ENCODE results near the gene CCM2. TPM values are rescaled to one million over a fixed set of nuclear protein-coding genes. Genes with fewer than 3 reads are reported as not detected.

Gene CCM2
- total and polyA plus RNA-seq, 2 of the 8 experiments (the other 6 are each of a cell fraction or from before 2014, with no cell fraction given), result 31.6 to 41.2 TPM

DNA sequence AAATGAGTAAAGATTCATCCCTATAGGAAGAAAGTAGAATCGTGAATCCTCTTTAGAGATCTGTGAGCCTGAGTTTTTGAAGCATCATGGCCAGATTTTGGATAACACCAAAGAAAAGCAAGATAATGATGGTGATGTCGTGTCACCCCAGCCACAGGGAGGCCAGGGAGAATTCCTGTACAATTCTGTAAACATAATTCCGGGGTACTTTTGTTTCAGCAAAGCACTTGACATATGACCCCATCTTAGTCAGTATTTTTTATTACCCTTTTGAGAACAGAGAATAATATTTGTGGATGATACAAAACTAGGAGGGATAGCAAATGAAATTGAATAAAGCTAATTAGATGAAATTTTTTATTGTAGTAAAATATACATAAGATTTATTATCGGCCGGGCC, 55.0 kb downstream of the CCM2 start:
- no peak overlapping the region for H2BK15ac ChIP-seq (ENCODE audit: low read length)
- ChIA-PET CTCF (ENCODE audit: partially characterized antibody) (no interaction called here), POLR2A (ENCODE audit: partially characterized antibody) (interaction anchor here (1.0 to 1.8 kb wide), 3 partner anchors 11 to 258 kb away, joined by 3 to 6 read pairs (median 3); no protein-coding TSS in a partner anchor)
- no peak overlapping the region for H3K4ac ChIP-seq (replicated peaks; ENCODE audit: insufficient read length, low read depth, low read length)
- no peaks in the 10 kb centered on the region for H3K23me2 ChIP-seq (ENCODE audit: low read depth, low read length)
- H2AFZ ChIP-seq (ENCODE audit: low read length), result no peak overlapping the region
- peaks cover 0 to 3% (median 0%) of the 10 kb centered on the region in 4 experiments; a peak in 1 of 8 replicates for H3K36me3 ChIP-seq (ENCODE audit: control insufficient read depth in 2 of 4, insufficient read depth in 4 of 4, low read length in 3 of 4)
- H3K18ac ChIP-seq (ENCODE audit: extremely low read depth, low read length), result no peak overlapping the region
- no peaks in the 10 kb centered on the region for H3K9me3 ChIP-seq (ENCODE audit: insufficient read depth in 2 of 2, low read depth in 1 of 2, low read length in 1 of 2)
- WGBS, 2 experiments (ENCODE audit: extremely low coverage in 1 of 2, insufficient coverage in 1 of 2, insufficient read length in 1 of 2, insufficient replicate concordance in 2 of 2, low coverage in 1 of 2, low lambda C conversion rate in 2 of 2, missing lambda C conversion rate in 1 of 2), result 85% methylated on average over 5 of the region's 5 CpGs; no CpG with 5 or more reads in 1 of the 2 experiments
- H4K5ac ChIP-seq (ENCODE audit: insufficient read length, low read depth, low read length), result no peak overlapping the region
- no peak overlapping the region for H4K91ac ChIP-seq (replicated peaks; ENCODE audit: insufficient read length, low read length)
- peaks cover 2 to 7% of the 10 kb centered on the region in 2 experiments for H4K20me1 ChIP-seq (replicated peaks in 1 of 2; ENCODE audit: control insufficient read depth in 1 of 2, insufficient read depth in 2 of 2, low read length in 2 of 2)
- H2BK5ac ChIP-seq (ENCODE audit: low read depth, low read length), result no peak overlapping the region
- no peak overlapping the region for H2BK120ac ChIP-seq (replicated peaks; ENCODE audit: low read depth, low read length)
- no peaks in the 10 kb centered on the region for H3K79me2 ChIP-seq (ENCODE audit: control insufficient read depth in 1 of 2, insufficient read depth in 2 of 2, low read length in 2 of 2)
- H3K56ac ChIP-seq (replicated peaks; ENCODE audit: insufficient read length, low read depth, low read length), result no peak overlapping the region
- no peaks in the 10 kb centered on the region for H3K4me1 ChIP-seq (replicated peaks in 1 of 4; ENCODE audit: control insufficient read depth in 3 of 4, insufficient read depth in 4 of 4, low read length in 3 of 4)
- H3K9ac ChIP-seq (replicated peaks in 1 of 4; ENCODE audit: extremely low read depth in 1 of 4, low read depth in 3 of 4, low read length in 3 of 4), result no peak overlapping the region
- H2BK12ac ChIP-seq (ENCODE audit: low read depth, low read length), result no peak overlapping the region
- H3K27me3 ChIP-seq (replicated peaks in 1 of 4; ENCODE audit: control insufficient read depth in 3 of 4, extremely low read depth in 1 of 4, insufficient read depth in 3 of 4, low read length in 3 of 4), result no peaks in the 10 kb centered on the region
- no peak overlapping the region for H3K4me3 ChIP-seq (ENCODE audit: extremely low read depth in 1 of 4, insufficient read depth in 2 of 4, low read depth in 3 of 4, low read length in 4 of 4)
- FAIRE-seq (no peak), DNase-seq (ENCODE audit: low read depth in 1 of 2, low spot score in 2 of 2) (no peak)
- H3K4me2 ChIP-seq (ENCODE audit: insufficient read depth in 1 of 2, low read depth in 2 of 2, low read length in 2 of 2), result no peak overlapping the region
- no peaks in the 10 kb centered on the region; the same call in 1 of the 2 replicates for H3K79me1 ChIP-seq (ENCODE audit: low read depth, low read length)
- H2BK20ac ChIP-seq (ENCODE audit: low read length), result no peak overlapping the region
- no peak overlapping the region for H3K23ac ChIP-seq (ENCODE audit: insufficient read length)
- H2AK5ac ChIP-seq (ENCODE audit: low read depth, low read length), result no peak overlapping the region
- no peak overlapping the region for H3K27ac ChIP-seq (ENCODE audit: low read depth, low read length)
- no peak overlapping the region for H3K14ac ChIP-seq (ENCODE audit: insufficient read length)
- H4K8ac ChIP-seq (ENCODE audit: extremely low read depth, insufficient read depth, low read length), result no peak overlapping the region
- no peak for TF ChIP-seq CTBP2 (IDR thresholded peaks at IDR 0.05; ENCODE audit: borderline replicate concordance, insufficient read depth, insufficient read length, low read length)
- TF ChIP-seq, protein P1, sequence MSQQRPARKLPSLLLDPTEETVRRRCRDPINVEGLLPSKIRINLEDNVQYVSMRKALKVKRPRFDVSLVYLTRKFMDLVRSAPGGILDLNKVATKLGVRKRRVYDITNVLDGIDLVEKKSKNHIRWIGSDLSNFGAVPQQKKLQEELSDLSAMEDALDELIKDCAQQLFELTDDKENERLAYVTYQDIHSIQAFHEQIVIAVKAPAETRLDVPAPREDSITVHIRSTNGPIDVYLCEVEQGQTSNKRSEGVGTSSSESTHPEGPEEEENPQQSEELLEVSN (IDR thresholded peaks at IDR 0.05), result no peak
- TF ChIP-seq GTF2F1 (IDR thresholded peaks at IDR 0.05; ENCODE audit: borderline replicate concordance, low read depth, low read length), result no peak
- TF ChIP-seq, protein P2, sequence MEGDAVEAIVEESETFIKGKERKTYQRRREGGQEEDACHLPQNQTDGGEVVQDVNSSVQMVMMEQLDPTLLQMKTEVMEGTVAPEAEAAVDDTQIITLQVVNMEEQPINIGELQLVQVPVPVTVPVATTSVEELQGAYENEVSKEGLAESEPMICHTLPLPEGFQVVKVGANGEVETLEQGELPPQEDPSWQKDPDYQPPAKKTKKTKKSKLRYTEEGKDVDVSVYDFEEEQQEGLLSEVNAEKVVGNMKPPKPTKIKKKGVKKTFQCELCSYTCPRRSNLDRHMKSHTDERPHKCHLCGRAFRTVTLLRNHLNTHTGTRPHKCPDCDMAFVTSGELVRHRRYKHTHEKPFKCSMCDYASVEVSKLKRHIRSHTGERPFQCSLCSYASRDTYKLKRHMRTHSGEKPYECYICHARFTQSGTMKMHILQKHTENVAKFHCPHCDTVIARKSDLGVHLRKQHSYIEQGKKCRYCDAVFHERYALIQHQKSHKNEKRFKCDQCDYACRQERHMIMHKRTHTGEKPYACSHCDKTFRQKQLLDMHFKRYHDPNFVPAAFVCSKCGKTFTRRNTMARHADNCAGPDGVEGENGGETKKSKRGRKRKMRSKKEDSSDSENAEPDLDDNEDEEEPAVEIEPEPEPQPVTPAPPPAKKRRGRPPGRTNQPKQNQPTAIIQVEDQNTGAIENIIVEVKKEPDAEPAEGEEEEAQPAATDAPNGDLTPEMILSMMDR (IDR thresholded peaks at IDR 0.05; ENCODE audit: control extremely low read depth in 1 of 3, insufficient read depth in 1 of 3, low read depth in 1 of 3, low read length in 3 of 3), result no peak
- TF ChIP-seq MAFK (IDR thresholded peaks at IDR 0.05; ENCODE audit: low read depth, low read length), result no peak
- TF ChIP-seq, protein P3, sequence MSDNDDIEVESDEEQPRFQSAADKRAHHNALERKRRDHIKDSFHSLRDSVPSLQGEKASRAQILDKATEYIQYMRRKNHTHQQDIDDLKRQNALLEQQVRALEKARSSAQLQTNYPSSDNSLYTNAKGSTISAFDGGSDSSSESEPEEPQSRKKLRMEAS (IDR thresholded peaks at IDR 0.05), result no peak
- TF ChIP-seq TEAD4 (IDR thresholded peaks at IDR 0.05; ENCODE audit: low read depth, low read length), result no peak
- no peak for TF ChIP-seq TBP (IDR thresholded peaks at IDR 0.05; ENCODE audit: low read depth, low read length)
- TF ChIP-seq SP2 (IDR thresholded peaks at IDR 0.05; ENCODE audit: low read length), result no peak
- no peak for TF ChIP-seq SIRT6 (IDR thresholded peaks at IDR 0.05; ENCODE audit: low read length)
- no peak for TF ChIP-seq SRF (IDR thresholded peaks at IDR 0.05; ENCODE audit: low read depth, low read length)

All from H1 (cell line).